HG03039 (cell line): Measurements from ENCODE around the gene CTNND2.

Experiments used
- ATAC-seq: cut with Tn5 transposase; IDR thresholded peaks from one replicate; pipeline ENCODE4 v1.9.1; 2021; ENCODE audit warnings: mild to moderate bottlenecking, moderate library complexity; ENCODE audit not compliant: unreplicated experiment

Gene CTNND2

GRCh38 chr5:11212706-11213105 is 691.5 kb downstream of the CTNND2 start:
- ATAC-seq, result no peak

- no peak for ATAC-seq
These were observed 706.5 kb downstream of the CTNND2 start for GRCh38 chr5:11197726-11198125.

- no peak for ATAC-seq
These were observed 712.6 kb downstream of the CTNND2 start for GRCh38 chr5:11191673-11192072.

GRCh38 chr5:11182441-11183080 is 721.7 kb downstream of the CTNND2 start:
- ATAC-seq, result no peak

GRCh38 chr5:11181940-11182339 is 722.3 kb downstream of the CTNND2 start:
- ATAC-seq, result no peak

GRCh38 chr5:11180890-11181289 is 723.4 kb downstream of the CTNND2 start:
- ATAC-seq, result no peak

- no peak for ATAC-seq
These were observed 726.1 kb downstream of the CTNND2 start for GRCh38 chr5:11177999-11178711.

- no peak for ATAC-seq
These were observed 729.7 kb downstream of the CTNND2 start for GRCh38 chr5:11174591-11174990.

- no peak for ATAC-seq
These were observed 731.8 kb downstream of the CTNND2 start for GRCh38 chr5:11172484-11172883.

GRCh38 chr5:11171236-11171635 is 733.0 kb downstream of the CTNND2 start:
- no peak for ATAC-seq

- ATAC-seq, result no peak
These were observed 737.3 kb downstream of the CTNND2 start for GRCh38 chr5:11166923-11167322.

- no peak for ATAC-seq
These were observed 739.5 kb downstream of the CTNND2 start for GRCh38 chr5:11164531-11165294.

GRCh38 chr5:11157132-11157531 is 747.1 kb downstream of the CTNND2 start:
- ATAC-seq, result no peak

GRCh38 chr5:11153670-11154382 is 750.4 kb downstream of the CTNND2 start:
- ATAC-seq, result no peak

- ATAC-seq, result no peak
These were observed 751.9 kb downstream of the CTNND2 start for GRCh38 chr5:11152368-11152767.

- no peak for ATAC-seq
These were observed 753.3 kb downstream of the CTNND2 start for GRCh38 chr5:11150976-11151375.

GRCh38 chr5:11148810-11149539 is 755.3 kb downstream of the CTNND2 start:
- no peak for ATAC-seq

- ATAC-seq, result no peak
These were observed 758.1 kb downstream of the CTNND2 start for GRCh38 chr5:11146171-11146570.

- ATAC-seq, result no peak
These were observed 760.6 kb downstream of the CTNND2 start for GRCh38 chr5:11143456-11144267.
